ENCODE measurements around the gene PRKCA.

- TF ChIP-seq GATA2 (IDR thresholded peaks at IDR 0.05; ENCODE audit: low read depth, low read length) (no peak), GATA3 (IDR thresholded peaks at IDR 0.05; ENCODE audit: low read depth, low read length) (no peak)
These were observed 101.6 kb downstream of the PRKCA start for GRCh38 chr17:66403846-66404556.

Measured in SH-SY5Y (cell line).